Measurements from ENCODE around the gene PKIB.

GRCh38 chr6:122647765-122648164 is 37.6 kb downstream of the PKIB start:
- TF ChIP-seq FOXA1 (IDR thresholded peaks at IDR 0.05) (no peak), RXRA (IDR thresholded peaks at IDR 0.05) (no peak)
- TF ChIP-seq, protein P1, sequence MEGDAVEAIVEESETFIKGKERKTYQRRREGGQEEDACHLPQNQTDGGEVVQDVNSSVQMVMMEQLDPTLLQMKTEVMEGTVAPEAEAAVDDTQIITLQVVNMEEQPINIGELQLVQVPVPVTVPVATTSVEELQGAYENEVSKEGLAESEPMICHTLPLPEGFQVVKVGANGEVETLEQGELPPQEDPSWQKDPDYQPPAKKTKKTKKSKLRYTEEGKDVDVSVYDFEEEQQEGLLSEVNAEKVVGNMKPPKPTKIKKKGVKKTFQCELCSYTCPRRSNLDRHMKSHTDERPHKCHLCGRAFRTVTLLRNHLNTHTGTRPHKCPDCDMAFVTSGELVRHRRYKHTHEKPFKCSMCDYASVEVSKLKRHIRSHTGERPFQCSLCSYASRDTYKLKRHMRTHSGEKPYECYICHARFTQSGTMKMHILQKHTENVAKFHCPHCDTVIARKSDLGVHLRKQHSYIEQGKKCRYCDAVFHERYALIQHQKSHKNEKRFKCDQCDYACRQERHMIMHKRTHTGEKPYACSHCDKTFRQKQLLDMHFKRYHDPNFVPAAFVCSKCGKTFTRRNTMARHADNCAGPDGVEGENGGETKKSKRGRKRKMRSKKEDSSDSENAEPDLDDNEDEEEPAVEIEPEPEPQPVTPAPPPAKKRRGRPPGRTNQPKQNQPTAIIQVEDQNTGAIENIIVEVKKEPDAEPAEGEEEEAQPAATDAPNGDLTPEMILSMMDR (IDR thresholded peaks at IDR 0.05; ENCODE audit: low read depth, low read length, missing input control): no peak
